ENCODE measurements around the gene ART4.

ART4 gene

GRCh38 chr12:14795028-14795448 is 48.3 kb downstream of the ART4 start:
- H3K4me3 ChIP-seq (ENCODE audit: low read length), result no peak overlapping the region
- H3K4me2 ChIP-seq (ENCODE audit: low read length), result no peak overlapping the region
- no peaks in the 10 kb centered on the region for H3K4me1 ChIP-seq (ENCODE audit: low read length)
- no peaks in the 10 kb centered on the region for H3K9me3 ChIP-seq (ENCODE audit: insufficient read depth, low read length)
- no peaks in the 10 kb centered on the region for H3K27me3 ChIP-seq (ENCODE audit: low read depth, low read length)
- no peak overlapping the region for H2AFZ ChIP-seq (ENCODE audit: low read depth, low read length)
- peaks cover 70% of the 10 kb centered on the region for H3K36me3 ChIP-seq (replicated peaks; ENCODE audit: low read depth, low read length)
- TF ChIP-seq, protein P1, sequence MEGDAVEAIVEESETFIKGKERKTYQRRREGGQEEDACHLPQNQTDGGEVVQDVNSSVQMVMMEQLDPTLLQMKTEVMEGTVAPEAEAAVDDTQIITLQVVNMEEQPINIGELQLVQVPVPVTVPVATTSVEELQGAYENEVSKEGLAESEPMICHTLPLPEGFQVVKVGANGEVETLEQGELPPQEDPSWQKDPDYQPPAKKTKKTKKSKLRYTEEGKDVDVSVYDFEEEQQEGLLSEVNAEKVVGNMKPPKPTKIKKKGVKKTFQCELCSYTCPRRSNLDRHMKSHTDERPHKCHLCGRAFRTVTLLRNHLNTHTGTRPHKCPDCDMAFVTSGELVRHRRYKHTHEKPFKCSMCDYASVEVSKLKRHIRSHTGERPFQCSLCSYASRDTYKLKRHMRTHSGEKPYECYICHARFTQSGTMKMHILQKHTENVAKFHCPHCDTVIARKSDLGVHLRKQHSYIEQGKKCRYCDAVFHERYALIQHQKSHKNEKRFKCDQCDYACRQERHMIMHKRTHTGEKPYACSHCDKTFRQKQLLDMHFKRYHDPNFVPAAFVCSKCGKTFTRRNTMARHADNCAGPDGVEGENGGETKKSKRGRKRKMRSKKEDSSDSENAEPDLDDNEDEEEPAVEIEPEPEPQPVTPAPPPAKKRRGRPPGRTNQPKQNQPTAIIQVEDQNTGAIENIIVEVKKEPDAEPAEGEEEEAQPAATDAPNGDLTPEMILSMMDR (IDR thresholded peaks at IDR 0.05; ENCODE audit: low read depth, low read length), result no peak
- peaks cover 18% of the 10 kb centered on the region for H3K79me2 ChIP-seq (ENCODE audit: low read length)
- H4K20me1 ChIP-seq (ENCODE audit: insufficient read depth, low read length), result no peaks in the 10 kb centered on the region
- no peak overlapping the region for H3K9ac ChIP-seq (ENCODE audit: low read length)
- no peak overlapping the region for H3K27ac ChIP-seq (ENCODE audit: low read length)

GRCh38 chr12:14785568-14785967 is 57.8 kb downstream of the ART4 start:
- H3K79me2 ChIP-seq (ENCODE audit: low read length), result no peaks in the 10 kb centered on the region
- H3K4me3 ChIP-seq (ENCODE audit: low read length), result no peak overlapping the region
- H3K9me3 ChIP-seq (ENCODE audit: insufficient read depth, low read length), result no peaks in the 10 kb centered on the region
- H3K36me3 ChIP-seq (replicated peaks; ENCODE audit: low read depth, low read length), result peaks cover 59% of the 10 kb centered on the region
- H3K27ac ChIP-seq (ENCODE audit: low read length), result no peak overlapping the region
- no peaks in the 10 kb centered on the region for H4K20me1 ChIP-seq (ENCODE audit: insufficient read depth, low read length)
- no peak for TF ChIP-seq EZH2phosphoT487 (IDR thresholded peaks at IDR 0.05; ENCODE audit: low read depth)
- TF ChIP-seq, protein P1 (IDR thresholded peaks at IDR 0.05; ENCODE audit: low read depth, low read length), result no peak
- H3K4me1 ChIP-seq (ENCODE audit: low read length), result peaks cover 10% of the 10 kb centered on the region; the same call in 1 of the 2 replicates
- no peaks in the 10 kb centered on the region for H3K27me3 ChIP-seq (ENCODE audit: low read depth, low read length)
- no peak overlapping the region for H3K4me2 ChIP-seq (ENCODE audit: low read length)
- no peak overlapping the region for H3K9ac ChIP-seq (ENCODE audit: low read length)
- no peak overlapping the region for H2AFZ ChIP-seq (ENCODE audit: low read depth, low read length)

GRCh38 chr12:14784471-14784870 is 58.9 kb downstream of the ART4 start:
- Histone ChIP-seq H3K9ac (ENCODE audit: low read length) (no peak overlapping the region), H3K4me3 (ENCODE audit: low read length) (no peak overlapping the region), H3K79me2 (ENCODE audit: low read length) (no peaks in the 10 kb centered on the region), H4K20me1 (ENCODE audit: insufficient read depth, low read length) (no peaks in the 10 kb centered on the region), H3K27me3 (ENCODE audit: low read depth, low read length) (no peaks in the 10 kb centered on the region), H3K9me3 (ENCODE audit: insufficient read depth, low read length) (no peaks in the 10 kb centered on the region), H3K4me1 (ENCODE audit: low read length) (peaks cover 10% of the 10 kb centered on the region; the same call in 1 of the 2 replicates), H2AFZ (ENCODE audit: low read depth, low read length) (no peak overlapping the region), H3K4me2 (ENCODE audit: low read length) (no peak overlapping the region), H3K36me3 (replicated peaks; ENCODE audit: low read depth, low read length) (peaks cover 48% of the 10 kb centered on the region), H3K27ac (ENCODE audit: low read length) (no peak overlapping the region)
- TF ChIP-seq, protein P1 (IDR thresholded peaks at IDR 0.05; ENCODE audit: low read depth, low read length), result no peak
- TF ChIP-seq EZH2phosphoT487 (IDR thresholded peaks at IDR 0.05; ENCODE audit: low read depth), result no peak

DNA sequence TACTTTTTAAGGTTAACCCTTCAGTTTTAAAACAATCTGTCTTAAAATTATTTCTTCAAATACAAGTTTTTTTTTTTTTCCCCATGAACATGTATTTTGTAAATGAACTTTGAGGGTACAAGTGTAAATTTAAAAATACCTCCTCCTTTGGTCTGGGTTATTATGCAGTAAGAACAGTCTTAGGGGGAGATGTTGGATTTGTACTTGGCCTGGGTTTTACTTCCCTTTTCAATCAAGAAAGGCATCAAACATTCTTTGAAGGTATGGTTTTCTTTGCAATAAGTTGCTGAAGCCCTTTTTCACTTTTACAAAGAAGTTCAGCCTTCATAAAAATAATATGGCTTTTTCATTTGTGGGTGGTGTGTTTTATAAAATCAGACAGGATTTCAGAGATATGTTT is 60.6 kb downstream of the ART4 start:
- Histone ChIP-seq H3K36me3 (replicated peaks; ENCODE audit: low read depth, low read length) (peaks cover 34% of the 10 kb centered on the region), H3K27me3 (ENCODE audit: low read depth, low read length) (no peaks in the 10 kb centered on the region), H3K4me3 (ENCODE audit: low read length) (no peak overlapping the region), H3K9ac (ENCODE audit: low read length) (no peak overlapping the region), H3K9me3 (ENCODE audit: insufficient read depth, low read length) (no peaks in the 10 kb centered on the region), H2AFZ (ENCODE audit: low read depth, low read length) (no peak overlapping the region), H3K4me2 (ENCODE audit: low read length) (no peak overlapping the region), H3K27ac (ENCODE audit: low read length) (no peak overlapping the region), H3K4me1 (ENCODE audit: low read length) (peaks cover 13% of the 10 kb centered on the region), H3K79me2 (ENCODE audit: low read length) (no peaks in the 10 kb centered on the region), H4K20me1 (ENCODE audit: insufficient read depth, low read length) (no peaks in the 10 kb centered on the region)
- TF ChIP-seq EZH2phosphoT487 (IDR thresholded peaks at IDR 0.05; ENCODE audit: low read depth), result no peak
- TF ChIP-seq, protein P1 (IDR thresholded peaks at IDR 0.05; ENCODE audit: low read depth, low read length), result no peak

Data from OCI-LY3 (cell line).